ENCODE results near the gene SLC6A8. TPM values are rescaled to one million over a fixed set of nuclear protein-coding genes. Genes with fewer than 3 reads are reported as not detected.
"Not testable (repeated sequence)": the region's sequence is repeated elsewhere in the genome, so short reads cannot be mapped to it uniquely, and the experiment has no call there.

Gene SLC6A8
- total and polyA plus RNA-seq, 2 donors (not counting 3 experiments of a cell fraction or from before 2014, with no cell fraction given): 22.7 to 23.6 TPM

GRCh38 chrX:153741446-153741845, 53.7 kb downstream of the SLC6A8 start:
- dilution Hi-C loops (cut with MboI; ENCODE audit: extremely low pct_ligation_motif_present, low sequenced_read_pairs): no loop called here
- Histone ChIP-seq H3K79me2 (ENCODE audit: control insufficient read depth, insufficient read depth, low read length) (no peaks in the 10 kb centered on the region), H3K4me2 (ENCODE audit: insufficient read depth, low read length) (no peak overlapping the region), H3K27me3 (ENCODE audit: control insufficient read depth in 2 of 2, insufficient read depth in 2 of 2, low read length in 2 of 2) (no peaks in the 10 kb centered on the region), H3K9me1 (replicated peaks; ENCODE audit: control insufficient read depth, extremely low read depth, insufficient read depth, low read length) (no peaks in the 10 kb centered on the region), H2AFZ (ENCODE audit: low read depth, low read length) (no peak overlapping the region), H3K9ac (replicated peaks; ENCODE audit: extremely low read depth, insufficient read depth, low read length) (no peak overlapping the region), H3K27ac (ENCODE audit: insufficient read depth, low read depth, low read length) (no peak overlapping the region), H3K4me1 (ENCODE audit: control insufficient read depth, extremely low read depth, insufficient read depth, low read length) (no peaks in the 10 kb centered on the region), H3K9me3 (replicated peaks; ENCODE audit: control insufficient read depth, insufficient read depth, low read length) (no peaks in the 10 kb centered on the region), H3K36me3 (ENCODE audit: control insufficient read depth in 2 of 2, extremely low read depth in 1 of 2, insufficient read depth in 2 of 2, low read length in 2 of 2) (no peaks in the 10 kb centered on the region), H4K20me1 (replicated peaks; ENCODE audit: control insufficient read depth, extremely low read depth, insufficient read depth, low read length) (no peaks in the 10 kb centered on the region), H3K4me3 (replicated peaks in 1 of 3; ENCODE audit: insufficient read depth in 1 of 3, low read depth in 1 of 3, low read length in 3 of 3) (no peak overlapping the region)
- no peak for DNase-seq (ENCODE audit: low read depth, low spot score)
- no peak for TF ChIP-seq MAX (IDR thresholded peaks at IDR 0.05; ENCODE audit: insufficient read depth, insufficient read length)
- FAIRE-seq: no peak
- BruUV-seq (replicated peaks): no TSS peak
- POLR2A ChIA-PET: no interaction called here
- CTCF ChIA-PET: no interaction called here
- intact Hi-C loops (cut with micrococcal nuclease): no loop called here

GRCh38 chrX:153742111-153742510, 54.4 kb downstream of the SLC6A8 start:
- H3K27me3 ChIP-seq (ENCODE audit: control insufficient read depth in 2 of 2, insufficient read depth in 2 of 2, low read length in 2 of 2); H3K4me1 ChIP-seq (ENCODE audit: control insufficient read depth, extremely low read depth, insufficient read depth, low read length); H3K9ac ChIP-seq (replicated peaks; ENCODE audit: extremely low read depth, insufficient read depth, low read length); DNase-seq (ENCODE audit: low read depth, low spot score); H3K36me3 ChIP-seq (ENCODE audit: control insufficient read depth in 2 of 2, extremely low read depth in 1 of 2, insufficient read depth in 2 of 2, low read length in 2 of 2); dilution Hi-C loops (cut with MboI; ENCODE audit: extremely low pct_ligation_motif_present, low sequenced_read_pairs); BruUV-seq (replicated peaks); H3K27ac ChIP-seq (ENCODE audit: insufficient read depth, low read depth, low read length); H3K9me1 ChIP-seq (replicated peaks; ENCODE audit: control insufficient read depth, extremely low read depth, insufficient read depth, low read length); FAIRE-seq; POLR2A ChIA-PET; H3K79me2 ChIP-seq (ENCODE audit: control insufficient read depth, insufficient read depth, low read length); H2AFZ ChIP-seq (ENCODE audit: low read depth, low read length); H4K20me1 ChIP-seq (replicated peaks; ENCODE audit: control insufficient read depth, extremely low read depth, insufficient read depth, low read length); H3K4me3 ChIP-seq (replicated peaks in 1 of 3; ENCODE audit: insufficient read depth in 1 of 3, low read depth in 1 of 3, low read length in 3 of 3); H3K4me2 ChIP-seq (ENCODE audit: insufficient read depth, low read length); intact Hi-C loops (cut with micrococcal nuclease); CTCF ChIA-PET; H3K9me3 ChIP-seq (replicated peaks; ENCODE audit: control insufficient read depth, insufficient read depth, low read length): not testable (repeated sequence)

GRCh38 chrX:153742796-153743467, 55.2 kb downstream of the SLC6A8 start:
- dilution Hi-C loops (cut with MboI; ENCODE audit: extremely low pct_ligation_motif_present, low sequenced_read_pairs); intact Hi-C loops (cut with micrococcal nuclease); H3K9ac ChIP-seq (replicated peaks; ENCODE audit: extremely low read depth, insufficient read depth, low read length); H3K79me2 ChIP-seq (ENCODE audit: control insufficient read depth, insufficient read depth, low read length); H3K27me3 ChIP-seq (ENCODE audit: control insufficient read depth in 2 of 2, insufficient read depth in 2 of 2, low read length in 2 of 2); H2AFZ ChIP-seq (ENCODE audit: low read depth, low read length); H3K4me3 ChIP-seq (replicated peaks in 1 of 3; ENCODE audit: insufficient read depth in 1 of 3, low read depth in 1 of 3, low read length in 3 of 3); H3K9me1 ChIP-seq (replicated peaks; ENCODE audit: control insufficient read depth, extremely low read depth, insufficient read depth, low read length); H3K27ac ChIP-seq (ENCODE audit: insufficient read depth, low read depth, low read length); CTCF ChIA-PET; POLR2A ChIA-PET; H3K4me2 ChIP-seq (ENCODE audit: insufficient read depth, low read length); BruUV-seq (replicated peaks); H4K20me1 ChIP-seq (replicated peaks; ENCODE audit: control insufficient read depth, extremely low read depth, insufficient read depth, low read length); H3K9me3 ChIP-seq (replicated peaks; ENCODE audit: control insufficient read depth, insufficient read depth, low read length); H3K36me3 ChIP-seq (ENCODE audit: control insufficient read depth in 2 of 2, extremely low read depth in 1 of 2, insufficient read depth in 2 of 2, low read length in 2 of 2); FAIRE-seq; H3K4me1 ChIP-seq (ENCODE audit: control insufficient read depth, extremely low read depth, insufficient read depth, low read length); DNase-seq (ENCODE audit: low read depth, low spot score): not testable (repeated sequence)

GRCh38 chrX:153743468-153744209, 55.9 kb downstream of the SLC6A8 start:
- intact Hi-C loops (cut with micrococcal nuclease); H2AFZ ChIP-seq (ENCODE audit: low read depth, low read length); DNase-seq (ENCODE audit: low read depth, low spot score); H3K4me2 ChIP-seq (ENCODE audit: insufficient read depth, low read length); FAIRE-seq; H3K9ac ChIP-seq (replicated peaks; ENCODE audit: extremely low read depth, insufficient read depth, low read length); H3K27ac ChIP-seq (ENCODE audit: insufficient read depth, low read depth, low read length); H3K36me3 ChIP-seq (ENCODE audit: control insufficient read depth in 2 of 2, extremely low read depth in 1 of 2, insufficient read depth in 2 of 2, low read length in 2 of 2); H3K4me3 ChIP-seq (replicated peaks in 1 of 3; ENCODE audit: insufficient read depth in 1 of 3, low read depth in 1 of 3, low read length in 3 of 3); H3K9me1 ChIP-seq (replicated peaks; ENCODE audit: control insufficient read depth, extremely low read depth, insufficient read depth, low read length); H3K4me1 ChIP-seq (ENCODE audit: control insufficient read depth, extremely low read depth, insufficient read depth, low read length); H4K20me1 ChIP-seq (replicated peaks; ENCODE audit: control insufficient read depth, extremely low read depth, insufficient read depth, low read length); POLR2A ChIA-PET; H3K79me2 ChIP-seq (ENCODE audit: control insufficient read depth, insufficient read depth, low read length); dilution Hi-C loops (cut with MboI; ENCODE audit: extremely low pct_ligation_motif_present, low sequenced_read_pairs); H3K9me3 ChIP-seq (replicated peaks; ENCODE audit: control insufficient read depth, insufficient read depth, low read length); H3K27me3 ChIP-seq (ENCODE audit: control insufficient read depth in 2 of 2, insufficient read depth in 2 of 2, low read length in 2 of 2): not testable (repeated sequence)
- TSS peak; percentile 36 for BruUV-seq (replicated peaks)
- CTCF ChIA-PET: interaction anchor here (1.0 kb wide), 2 partner anchors 11 to 179 kb away, joined by 3 to 4 read pairs; no protein-coding TSS in a partner anchor
